SK-N-SH (cell line): Measurements from ENCODE around the gene EP300. TPM values are rescaled to one million over a fixed set of nuclear protein-coding genes. Genes with fewer than 3 reads are reported as not detected.
A peak's percentile ranks its signal among the peaks of the same experiment; 100 is the strongest.

Source experiments
- CTCF ChIA-PET: fragments of 300-600, 350-600 bp; formaldehyde crosslinking; extraction: SDS; loops from one replicate; lab custom pipeline; 2021; lab: Yijun Ruan, JAX
- POLR2A ChIA-PET: fragments of 350-600 bp; sonication (Branson Sonifier 250); formaldehyde crosslinking; extraction: SDS; loops from one replicate; lab custom pipeline; 2020; ENCODE audit warnings: antibody characterized with exemption, inconsistent platforms; lab: Yijun Ruan, JAX
- DNase-seq: peaks from one replicate; pipeline ENCODE4 v3.0.0; 2012
- H2AFZ ChIP-seq: fragments of 200-600 bp; sonication (generic); 2 replicates; pipeline ENCODE4 v1.8.1; 2016; ENCODE audit warnings: antibody characterized with exemption, mild to moderate bottlenecking, low read depth
- H3F3A ChIP-seq: fragments of 200-600 bp; sonication (generic); replicated peaks from 2 replicates; pipeline ENCODE3; 2016; ENCODE audit warnings: antibody characterized with exemption, mild to moderate bottlenecking; ENCODE audit not compliant: insufficient read depth
- H3K27ac ChIP-seq, 2 experiments: fragments of 200-500 bp in 1 of 2; fragments of 200-600 bp in 1 of 2; sonication (Bioruptor generic) in 1 of 2; sonication (generic), shearing (Covaris generic) in 1 of 2; 2 replicates each; pipeline versions ENCODE4 v1.5.1 to v1.6.1; 2014 to 2016; ENCODE audit warnings: low read depth in 2 of 2, inconsistent platforms in 1 of 2, low read length in 1 of 2, mild to moderate bottlenecking in 1 of 2, mixed read lengths in 1 of 2
- H3K27me3 ChIP-seq: fragments of 200-600 bp; sonication (generic), shearing (Covaris generic); 2 replicates; pipeline ENCODE4 v1.6.1; 2016; ENCODE audit warnings: mixed run types; ENCODE audit not compliant: insufficient read depth
- H3K36me3 ChIP-seq, 2 experiments: fragments of 200-500 bp in 1 of 2; fragments of 200-600 bp in 1 of 2; sonication (Bioruptor generic) in 1 of 2; sonication (generic) in 1 of 2; replicated peaks in 1 of 2; 2 replicates each; pipeline versions ENCODE3 to v1.5.1; 2014 to 2016; ENCODE audit warnings: low read length in 1 of 2, mild to moderate bottlenecking in 1 of 2; ENCODE audit not compliant: insufficient read depth in 2 of 2, control insufficient read depth in 1 of 2
- H3K4me1 ChIP-seq, 2 experiments: fragments of 200-500 bp in 1 of 2; fragments of 200-600 bp in 1 of 2; sonication (Bioruptor generic) in 1 of 2; sonication (generic), shearing (Covaris generic) in 1 of 2; 2 replicates each; pipeline versions ENCODE4 v1.5.1 to v1.6.1; 2014 to 2016; ENCODE audit warnings: low read depth in 1 of 2, low read length in 1 of 2, mixed run types in 1 of 2; ENCODE audit not compliant: insufficient read depth in 2 of 2, control insufficient read depth in 1 of 2
- H3K4me2 ChIP-seq: fragments of 200-600 bp; sonication (generic), shearing (Covaris generic); 2 replicates; pipeline ENCODE4 v1.6.1; 2017; ENCODE audit warnings: mixed run types
- H3K4me3 ChIP-seq, 2 experiments: fragments of 200-500 bp in 1 of 2; fragments of 200-600 bp in 1 of 2; sonication (Bioruptor generic) in 1 of 2; sonication (generic), shearing (Covaris generic) in 1 of 2; 2 replicates each; pipeline versions ENCODE4 v1.5.1 to v1.8.1; 2014 to 2016; ENCODE audit warnings: low read depth in 2 of 2, inconsistent platforms in 1 of 2, low read length in 1 of 2, mild to moderate bottlenecking in 1 of 2, mixed read lengths in 1 of 2, moderate library complexity in 1 of 2
- H3K79me2 ChIP-seq: fragments of 200-600 bp; sonication (generic); 2 replicates; pipeline ENCODE4 v1.8.1; 2017; ENCODE audit warnings: mild to moderate bottlenecking; ENCODE audit not compliant: insufficient read depth
- H3K9ac ChIP-seq: fragments of 200-600 bp; sonication (generic); 2 replicates; pipeline ENCODE4 v1.6.1; 2017; ENCODE audit warnings: mixed run types
- H3K9me2 ChIP-seq: fragments of 200-600 bp; sonication (generic); 2 replicates; pipeline ENCODE4 v1.6.1; 2017; ENCODE audit warnings: mixed run types
- H3K9me3 ChIP-seq: fragments of 200-600 bp; sonication (generic); 2 replicates; pipeline ENCODE4 v1.6.1; 2017; ENCODE audit warnings: mixed run types, mild to moderate bottlenecking, moderate library complexity
- H4K20me1 ChIP-seq: fragments of 200-600 bp; sonication (generic); 2 replicates; pipeline ENCODE4 v1.6.1; 2017; ENCODE audit warnings: mild to moderate bottlenecking, mixed run types; ENCODE audit not compliant: insufficient read depth
- CHD2 ChIP-seq: fragments of 150-350 bp; IDR thresholded peaks from 2 replicates; pipeline ENCODE4 v1.6.1; 2018; ENCODE audit warnings: low read length; ENCODE audit not compliant: partially characterized antibody
- EP300 ChIP-seq, 2 experiments: IDR thresholded peaks; 2 replicates each; pipeline versions ENCODE4 v1.4.0 to v1.6.1; 2012; ENCODE audit warnings: borderline replicate concordance in 1 of 2, low read depth in 1 of 2, low read length in 1 of 2
- EZH2phosphoT487 ChIP-seq: fragments of 200-600 bp; sonication (generic); IDR thresholded peaks from 2 replicates; pipeline ENCODE4 v1.6.1; 2017; ENCODE audit warnings: low read depth, mixed run types, mild to moderate bottlenecking, antibody characterized with exemption, moderate library complexity, borderline replicate concordance
- FOXJ3 ChIP-seq: sonication (generic); formaldehyde crosslinking; IDR thresholded peaks from 2 replicates; pipeline ENCODE4 v1.5.1; 2020; ENCODE audit warnings: mild to moderate bottlenecking, missing genetic modification reagents
- GABPA ChIP-seq: IDR thresholded peaks from 2 replicates; pipeline ENCODE4 v1.4.0; 2012; ENCODE audit warnings: low read depth, mild to moderate bottlenecking
- GATA2 ChIP-seq: sonication (generic); formaldehyde crosslinking; IDR thresholded peaks from 2 replicates; pipeline ENCODE4 v1.5.0; 2020; ENCODE audit warnings: mild to moderate bottlenecking, missing genetic modification reagents
- JUND ChIP-seq: IDR thresholded peaks from 2 replicates; pipeline ENCODE4 v1.4.0; 2012
- MEF2A ChIP-seq: IDR thresholded peaks from 2 replicates; pipeline ENCODE4 v1.4.0; 2012; ENCODE audit warnings: low read depth, borderline replicate concordance
- MXI1 ChIP-seq: IDR thresholded peaks from 2 replicates; pipeline ENCODE4 v1.6.1; 2012; ENCODE audit warnings: mild to moderate bottlenecking, low read depth, low read length, improper control_type of control experiment
- NRF1 ChIP-seq: IDR thresholded peaks from 2 replicates; pipeline ENCODE4 v1.6.1; 2012; ENCODE audit warnings: low read depth, mild to moderate bottlenecking, low read length
- POLR2AphosphoS5 ChIP-seq: IDR thresholded peaks from 2 replicates; pipeline ENCODE4 v1.6.1; 2012; ENCODE audit warnings: low read depth, low read length
- RXRA ChIP-seq: IDR thresholded peaks from 2 replicates; pipeline ENCODE4 v1.4.0; 2012; ENCODE audit warnings: low read depth, mild to moderate bottlenecking, borderline replicate concordance
- SIN3A ChIP-seq: IDR thresholded peaks from 2 replicates; pipeline ENCODE4 v1.6.1; 2012; ENCODE audit warnings: low read depth, mild to moderate bottlenecking, low read length, moderate library complexity, borderline replicate concordance
- SMC3 ChIP-seq: IDR thresholded peaks from 2 replicates; pipeline ENCODE4 v1.6.1; 2012; ENCODE audit warnings: low read depth, low read length, improper control_type of control experiment
- TAF1 ChIP-seq: IDR thresholded peaks from 2 replicates; pipeline ENCODE4 v1.6.1; 2012; ENCODE audit warnings: low read depth, mild to moderate bottlenecking, low read length, moderate library complexity, borderline replicate concordance
- TCF12 ChIP-seq: IDR thresholded peaks from 2 replicates; pipeline ENCODE4 v1.4.0; 2012
- TEAD4 ChIP-seq: IDR thresholded peaks from 2 replicates; pipeline ENCODE4 v1.4.0; 2012; ENCODE audit warnings: mild to moderate bottlenecking, borderline replicate concordance; ENCODE audit not compliant: insufficient read depth
- WGBS: methylation state at CpG from one replicate; pipeline ENCODE4 v1.1.6; 2017; ENCODE audit warnings: low lambda C conversion rate; 5-methylcytosine and 5-hydroxymethylcytosine counted together
- polyA plus RNA-seq, 3 experiments: library from polyadenylated mRNA; depleted of rRNA; stranded (reverse); fragments of >200 nt; gene quantifications; 2 replicates each; pipeline ENCODE4 v1.2.3, GENCODE V29; 2012
- TF ChIP-seq, protein P1 (sequence below): fragments of 150-350 bp; IDR thresholded peaks from 2 replicates; pipeline ENCODE4 v1.6.1; 2017; ENCODE audit warnings: antibody characterized with exemption, low read length, low read depth, borderline replicate concordance
- TF ChIP-seq, protein P2 (sequence below): IDR thresholded peaks from 2 replicates; pipeline ENCODE4 v1.4.0; 2012; ENCODE audit warnings: low read depth, borderline replicate concordance
- TF ChIP-seq, protein P3 (sequence below): IDR thresholded peaks from 2 replicates; pipeline ENCODE4 v1.4.0; 2012; ENCODE audit warnings: low read depth, borderline replicate concordance
- TF ChIP-seq, protein P4 (sequence below): fragments of 150-350 bp; IDR thresholded peaks from 2 replicates; pipeline ENCODE4 v1.6.1; 2016; ENCODE audit warnings: mild to moderate bottlenecking, low read depth, low read length
- TF ChIP-seq, protein P5 (sequence below): IDR thresholded peaks from 2 replicates; pipeline ENCODE4 v1.6.1; 2012; ENCODE audit warnings: mild to moderate bottlenecking, low read depth, low read length, moderate library complexity

EP300 gene
- polyA plus RNA-seq, 1 of the 3 experiments (the other 2 are of a cell fraction), result 7.1 TPM

DNA sequence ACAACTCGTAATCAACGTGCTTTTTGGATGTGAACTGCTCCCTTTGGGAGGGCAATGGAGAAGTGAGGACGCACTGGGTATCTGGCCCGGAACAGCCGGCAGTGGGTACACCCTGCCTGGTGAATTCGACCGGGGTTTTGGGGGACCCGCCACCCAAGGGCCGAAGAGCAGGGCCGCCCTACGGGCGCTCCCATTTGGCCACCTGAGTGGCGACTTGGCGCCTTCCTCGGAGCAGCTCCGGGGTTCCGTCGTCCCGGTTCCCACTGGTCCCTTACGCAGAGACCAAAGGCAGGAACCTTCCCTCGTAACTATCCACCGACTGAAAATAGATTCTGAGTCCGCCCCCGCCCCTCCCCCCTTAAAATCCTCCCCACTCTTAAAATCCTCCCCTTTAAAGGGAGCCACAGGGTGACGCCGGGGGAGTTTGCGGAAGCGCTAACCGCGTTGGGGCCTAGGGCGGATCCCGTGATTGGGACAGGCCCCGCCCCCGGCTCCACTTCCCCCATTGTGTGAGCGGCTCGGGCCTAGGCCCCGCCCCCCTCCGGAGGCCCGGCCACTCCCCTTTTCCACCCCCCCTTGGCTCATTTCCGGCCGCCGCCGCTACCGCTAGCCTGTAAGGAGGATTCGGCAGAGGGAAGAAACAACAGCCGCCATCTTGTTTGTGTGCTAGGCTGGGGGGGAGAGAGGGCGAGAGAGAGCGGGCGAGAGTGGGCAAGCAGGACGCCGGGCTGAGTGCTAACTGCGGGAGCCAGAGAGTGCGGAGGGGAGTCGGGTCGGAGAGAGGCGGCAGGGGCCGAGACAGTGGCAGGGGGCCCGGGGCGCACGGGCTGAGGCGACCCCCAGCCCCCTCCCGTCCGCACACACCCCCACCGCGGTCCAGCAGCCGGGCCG is 1.0 kb upstream of the EP300 start:
- H3K9me2 ChIP-seq, result no peaks in the 10 kb centered on the region
- H3K79me2 ChIP-seq, result peaks cover 39% of the 10 kb centered on the region
- H3K4me2 ChIP-seq, result peak overlapping the region; percentile 67; the same call in 1 of the 2 replicates
- peak overlapping the region; percentile 95 for H3K9ac ChIP-seq
- no peaks in the 10 kb centered on the region for H3K9me3 ChIP-seq
- WGBS, result 5% methylated on average over 6 of the region's 67 CpGs
- DNase-seq, result peak; percentile 93
- peak overlapping the region; percentile 62 to 65 for H3K4me3 ChIP-seq
- peaks cover 34% of the 10 kb centered on the region for H4K20me1 ChIP-seq
- CTCF ChIA-PET, result no interaction called here
- peaks cover 0 to 2% of the 10 kb centered on the region in 2 experiments; a peak in 3 of 4 replicates for H3K4me1 ChIP-seq
- peaks cover 4% of the 10 kb centered on the region for H3F3A ChIP-seq
- H3K27ac ChIP-seq, result peak overlapping the region; percentile 95
- no peaks in the 10 kb centered on the region for H3K36me3 ChIP-seq
- H3K27me3 ChIP-seq, result no peaks in the 10 kb centered on the region
- H2AFZ ChIP-seq, result peak overlapping the region; percentile 63
- POLR2A ChIA-PET, result interaction anchor here (0.5 to 1.9 kb wide), 2 partner anchors 140 to 1971 kb away, joined by 3 to 16 read pairs; partner anchors contain the start of gene RBX1
- TF ChIP-seq TAF1 (peak; percentile 81), MEF2A (no peak), MXI1 (no peak), FOXJ3 (no peak), NRF1 (no peak), EZH2phosphoT487 (no peak), GABPA (peak; percentile 64; the same call in 1 of the 2 replicates), TCF12 (no peak), SMC3 (no peak), SIN3A (no peak), GATA2 (CRISPR knock-in tag) (no peak), RXRA (no peak), CHD2 (peak; percentile 14), JUND (no peak), TEAD4 (no peak), POLR2AphosphoS5 (no peak), EP300 (IDR thresholded peaks at IDR 0.05; ENCODE audit: borderline replicate concordance in 1 of 2, low read depth in 1 of 2, low read length in 1 of 2) (peak in 1 of 2 experiments; percentile 22; a peak in 1 of 4 replicates)
- TF ChIP-seq, protein P1, sequence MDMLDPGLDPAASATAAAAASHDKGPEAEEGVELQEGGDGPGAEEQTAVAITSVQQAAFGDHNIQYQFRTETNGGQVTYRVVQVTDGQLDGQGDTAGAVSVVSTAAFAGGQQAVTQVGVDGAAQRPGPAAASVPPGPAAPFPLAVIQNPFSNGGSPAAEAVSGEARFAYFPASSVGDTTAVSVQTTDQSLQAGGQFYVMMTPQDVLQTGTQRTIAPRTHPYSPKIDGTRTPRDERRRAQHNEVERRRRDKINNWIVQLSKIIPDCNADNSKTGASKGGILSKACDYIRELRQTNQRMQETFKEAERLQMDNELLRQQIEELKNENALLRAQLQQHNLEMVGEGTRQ, result no peak
- TF ChIP-seq, protein P2, sequence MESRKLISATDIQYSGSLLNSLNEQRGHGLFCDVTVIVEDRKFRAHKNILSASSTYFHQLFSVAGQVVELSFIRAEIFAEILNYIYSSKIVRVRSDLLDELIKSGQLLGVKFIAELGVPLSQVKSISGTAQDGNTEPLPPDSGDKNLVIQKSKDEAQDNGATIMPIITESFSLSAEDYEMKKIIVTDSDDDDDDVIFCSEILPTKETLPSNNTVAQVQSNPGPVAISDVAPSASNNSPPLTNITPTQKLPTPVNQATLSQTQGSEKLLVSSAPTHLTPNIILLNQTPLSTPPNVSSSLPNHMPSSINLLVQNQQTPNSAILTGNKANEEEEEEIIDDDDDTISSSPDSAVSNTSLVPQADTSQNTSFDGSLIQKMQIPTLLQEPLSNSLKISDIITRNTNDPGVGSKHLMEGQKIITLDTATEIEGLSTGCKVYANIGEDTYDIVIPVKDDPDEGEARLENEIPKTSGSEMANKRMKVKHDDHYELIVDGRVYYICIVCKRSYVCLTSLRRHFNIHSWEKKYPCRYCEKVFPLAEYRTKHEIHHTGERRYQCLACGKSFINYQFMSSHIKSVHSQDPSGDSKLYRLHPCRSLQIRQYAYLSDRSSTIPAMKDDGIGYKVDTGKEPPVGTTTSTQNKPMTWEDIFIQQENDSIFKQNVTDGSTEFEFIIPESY, result 0 out of 2 replicates have a peak, but pooled peaks have one; percentile 14
- TF ChIP-seq, protein P3, sequence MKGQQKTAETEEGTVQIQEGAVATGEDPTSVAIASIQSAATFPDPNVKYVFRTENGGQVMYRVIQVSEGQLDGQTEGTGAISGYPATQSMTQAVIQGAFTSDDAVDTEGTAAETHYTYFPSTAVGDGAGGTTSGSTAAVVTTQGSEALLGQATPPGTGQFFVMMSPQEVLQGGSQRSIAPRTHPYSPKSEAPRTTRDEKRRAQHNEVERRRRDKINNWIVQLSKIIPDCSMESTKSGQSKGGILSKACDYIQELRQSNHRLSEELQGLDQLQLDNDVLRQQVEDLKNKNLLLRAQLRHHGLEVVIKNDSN, result no peak
- TF ChIP-seq, protein P4, sequence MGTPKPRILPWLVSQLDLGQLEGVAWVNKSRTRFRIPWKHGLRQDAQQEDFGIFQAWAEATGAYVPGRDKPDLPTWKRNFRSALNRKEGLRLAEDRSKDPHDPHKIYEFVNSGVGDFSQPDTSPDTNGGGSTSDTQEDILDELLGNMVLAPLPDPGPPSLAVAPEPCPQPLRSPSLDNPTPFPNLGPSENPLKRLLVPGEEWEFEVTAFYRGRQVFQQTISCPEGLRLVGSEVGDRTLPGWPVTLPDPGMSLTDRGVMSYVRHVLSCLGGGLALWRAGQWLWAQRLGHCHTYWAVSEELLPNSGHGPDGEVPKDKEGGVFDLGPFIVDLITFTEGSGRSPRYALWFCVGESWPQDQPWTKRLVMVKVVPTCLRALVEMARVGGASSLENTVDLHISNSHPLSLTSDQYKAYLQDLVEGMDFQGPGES, result no peak
- TF ChIP-seq, protein P5, sequence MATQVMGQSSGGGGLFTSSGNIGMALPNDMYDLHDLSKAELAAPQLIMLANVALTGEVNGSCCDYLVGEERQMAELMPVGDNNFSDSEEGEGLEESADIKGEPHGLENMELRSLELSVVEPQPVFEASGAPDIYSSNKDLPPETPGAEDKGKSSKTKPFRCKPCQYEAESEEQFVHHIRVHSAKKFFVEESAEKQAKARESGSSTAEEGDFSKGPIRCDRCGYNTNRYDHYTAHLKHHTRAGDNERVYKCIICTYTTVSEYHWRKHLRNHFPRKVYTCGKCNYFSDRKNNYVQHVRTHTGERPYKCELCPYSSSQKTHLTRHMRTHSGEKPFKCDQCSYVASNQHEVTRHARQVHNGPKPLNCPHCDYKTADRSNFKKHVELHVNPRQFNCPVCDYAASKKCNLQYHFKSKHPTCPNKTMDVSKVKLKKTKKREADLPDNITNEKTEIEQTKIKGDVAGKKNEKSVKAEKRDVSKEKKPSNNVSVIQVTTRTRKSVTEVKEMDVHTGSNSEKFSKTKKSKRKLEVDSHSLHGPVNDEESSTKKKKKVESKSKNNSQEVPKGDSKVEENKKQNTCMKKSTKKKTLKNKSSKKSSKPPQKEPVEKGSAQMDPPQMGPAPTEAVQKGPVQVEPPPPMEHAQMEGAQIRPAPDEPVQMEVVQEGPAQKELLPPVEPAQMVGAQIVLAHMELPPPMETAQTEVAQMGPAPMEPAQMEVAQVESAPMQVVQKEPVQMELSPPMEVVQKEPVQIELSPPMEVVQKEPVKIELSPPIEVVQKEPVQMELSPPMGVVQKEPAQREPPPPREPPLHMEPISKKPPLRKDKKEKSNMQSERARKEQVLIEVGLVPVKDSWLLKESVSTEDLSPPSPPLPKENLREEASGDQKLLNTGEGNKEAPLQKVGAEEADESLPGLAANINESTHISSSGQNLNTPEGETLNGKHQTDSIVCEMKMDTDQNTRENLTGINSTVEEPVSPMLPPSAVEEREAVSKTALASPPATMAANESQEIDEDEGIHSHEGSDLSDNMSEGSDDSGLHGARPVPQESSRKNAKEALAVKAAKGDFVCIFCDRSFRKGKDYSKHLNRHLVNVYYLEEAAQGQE, result no peak
